ENCODE measurements around the gene APEH. TPM values are rescaled to one million over a fixed set of nuclear protein-coding genes. Genes with fewer than 3 reads are reported as not detected.

The APEH gene
- total and polyA plus RNA-seq, 10 of the 15 experiments (the other 5 are each of a cell fraction or from before 2014, with no cell fraction given), result 74.4 to 214 (median 131) TPM

GRCh38 chr3:49655731-49656285, 18.3 kb upstream of the APEH start:
- no TSS peak for BruUV-seq (replicated peaks)
- in situ Hi-C loops (cut with MboI), result no loop called here
- POLR2A ChIA-PET, result no interaction called here

More at GRCh38 chr3:49655731-49656285, 18.3 kb upstream of the APEH start:
- Histone ChIP-seq H4K20me1 (ENCODE audit: control insufficient read depth, insufficient read depth) (no peaks in the 10 kb centered on the region), H3K27ac (ENCODE audit: control insufficient read depth, insufficient read depth) (no peak overlapping the region), H3K27me3 (replicated peaks in 1 of 2; ENCODE audit: control insufficient read depth in 2 of 2, insufficient read depth in 2 of 2, low read length in 1 of 2) (no peaks in the 10 kb centered on the region), H3K79me2 (ENCODE audit: control insufficient read depth, insufficient read depth, low read length) (no peaks in the 10 kb centered on the region), H2AFZ (ENCODE audit: control insufficient read depth, low read depth, low read length) (no peak overlapping the region), H3K36me3 (ENCODE audit: control insufficient read depth in 2 of 2, insufficient read depth in 2 of 2, low read length in 1 of 2) (no peaks in the 10 kb centered on the region), H3K4me2 (ENCODE audit: control insufficient read depth, insufficient read depth) (no peak overlapping the region), H3K9ac (ENCODE audit: control insufficient read depth, insufficient read depth, low read length) (no peak overlapping the region), H3K9me3 (replicated peaks; ENCODE audit: control insufficient read depth, insufficient read depth, low read length) (no peaks in the 10 kb centered on the region), H3K4me3 (no peak overlapping the region), H3K4me1 (ENCODE audit: control insufficient read depth, insufficient read depth, low read length) (no peaks in the 10 kb centered on the region)
- ChIA-PET RAD21 (ENCODE audit: unreplicated experiment) (interaction anchor here (2.4 kb wide), 1 partner anchor 117 kb away, joined by 13 read pairs; no protein-coding TSS in a partner anchor), SMC1A (ENCODE audit: uncharacterized antibody, unreplicated experiment) (interaction anchor here (0.6 kb wide), 1 partner anchor 116 kb away, joined by 3 read pairs; no protein-coding TSS in a partner anchor), CTCF (interaction anchor here (0.9 to 1.4 kb wide), 2 partner anchors 116 kb away, joined by 3 to 5 read pairs; no protein-coding TSS in a partner anchor)
- FAIRE-seq, result no peak
- TF ChIP-seq ZNF24 (IDR thresholded peaks at IDR 0.05), result no peak
- TF ChIP-seq TBL1XR1 (IDR thresholded peaks at IDR 0.05; ENCODE audit: low read depth, low read length), result no peak
- TF ChIP-seq PAX5 (IDR thresholded peaks at IDR 0.05; ENCODE audit: borderline replicate concordance, low read depth, low read length), result no peak
- no peak for TF ChIP-seq GABPA (IDR thresholded peaks at IDR 0.05; ENCODE audit: low read depth)
- TF ChIP-seq NFYB (IDR thresholded peaks at IDR 0.05; ENCODE audit: insufficient read depth, low read depth, low read length), result no peak
- TF ChIP-seq FOXK2 (IDR thresholded peaks at IDR 0.05), result no peak
- TF ChIP-seq RCOR1 (conservative IDR thresholded peaks at IDR 0.05; ENCODE audit: low read depth, low read length), result no peak
- no peak for TF ChIP-seq CHD1 (IDR thresholded peaks at IDR 0.05; ENCODE audit: low read depth, low read length)
- TF ChIP-seq SREBF2 (IDR thresholded peaks at IDR 0.05; ENCODE audit: low read length), result no peak
- TF ChIP-seq ATF2 (IDR thresholded peaks at IDR 0.05; ENCODE audit: low read length), result no peak
- no peak for TF ChIP-seq CREB1 (IDR thresholded peaks at IDR 0.05; ENCODE audit: low read depth)
- TF ChIP-seq IKZF1 (conservative IDR thresholded peaks at IDR 0.05), result no peak
- no peak for TF ChIP-seq RELB (IDR thresholded peaks at IDR 0.05; ENCODE audit: low read depth)
- no peak for TF ChIP-seq SMC3 (IDR thresholded peaks at IDR 0.05; ENCODE audit: borderline replicate concordance, low read length)
- TF ChIP-seq SIN3A (IDR thresholded peaks at IDR 0.05; ENCODE audit: low read depth, low read length), result no peak
- 66% methylated on average over 19 of the region's 19 CpGs for WGBS (ENCODE audit: insufficient coverage, insufficient replicate concordance, low lambda C conversion rate, missing lambda C conversion rate)
- no peak for DNase-seq (ENCODE audit: low read depth, low spot score)
- intact Hi-C loops (cut with micrococcal nuclease; ENCODE audit: unreplicated experiment), result no loop called here
- ATAC-seq, result no peak

All from GM12878 (cell line).